Measurements from ENCODE around the gene XRRA1.

DNA sequence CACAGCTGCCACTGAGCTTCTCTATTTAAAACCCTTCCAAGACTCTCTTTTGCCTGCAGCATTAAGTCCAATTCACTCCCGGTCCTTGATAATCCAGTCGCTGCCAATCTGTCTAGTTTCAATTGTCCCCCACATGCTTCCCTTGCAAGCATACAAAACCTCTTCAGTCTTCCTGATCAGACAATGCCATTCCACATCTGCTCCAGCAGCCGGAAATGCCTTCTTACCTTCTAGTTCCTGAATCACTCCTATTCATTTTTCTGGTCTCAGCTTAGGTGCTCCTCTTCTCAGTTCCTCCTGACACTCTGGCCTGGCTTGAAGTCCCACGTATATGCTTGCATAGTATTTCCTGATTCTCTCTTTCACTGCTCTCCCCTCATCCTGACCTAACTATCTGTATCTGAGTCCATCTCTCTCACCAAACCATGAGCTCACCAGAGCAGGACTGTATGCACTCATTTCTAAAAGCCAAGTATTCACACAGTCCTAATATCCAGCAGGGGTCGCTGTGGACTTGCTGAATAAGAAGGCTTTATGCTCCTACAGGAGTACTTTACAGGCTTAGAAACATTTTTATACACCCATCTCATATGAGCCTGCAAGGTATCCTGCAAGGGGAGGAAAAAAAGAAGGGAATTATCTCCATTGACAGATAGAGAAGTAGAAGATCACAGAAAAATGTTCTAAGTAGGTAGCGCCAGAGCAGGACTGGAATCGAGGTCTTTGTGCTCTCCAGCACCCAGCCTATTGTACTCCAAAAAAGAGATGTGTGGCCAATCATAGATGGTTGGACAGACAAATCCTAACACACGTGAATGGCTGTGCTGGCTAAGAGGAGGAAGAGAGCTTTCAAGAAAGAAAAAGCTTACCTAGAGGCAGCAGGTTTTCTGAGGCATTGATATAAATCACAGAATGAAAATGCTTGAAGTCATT is 19.2 kb downstream of the XRRA1 start:
- no peak for TF ChIP-seq POLR2A (IDR thresholded peaks at IDR 0.05)
- TF ChIP-seq, protein P1, sequence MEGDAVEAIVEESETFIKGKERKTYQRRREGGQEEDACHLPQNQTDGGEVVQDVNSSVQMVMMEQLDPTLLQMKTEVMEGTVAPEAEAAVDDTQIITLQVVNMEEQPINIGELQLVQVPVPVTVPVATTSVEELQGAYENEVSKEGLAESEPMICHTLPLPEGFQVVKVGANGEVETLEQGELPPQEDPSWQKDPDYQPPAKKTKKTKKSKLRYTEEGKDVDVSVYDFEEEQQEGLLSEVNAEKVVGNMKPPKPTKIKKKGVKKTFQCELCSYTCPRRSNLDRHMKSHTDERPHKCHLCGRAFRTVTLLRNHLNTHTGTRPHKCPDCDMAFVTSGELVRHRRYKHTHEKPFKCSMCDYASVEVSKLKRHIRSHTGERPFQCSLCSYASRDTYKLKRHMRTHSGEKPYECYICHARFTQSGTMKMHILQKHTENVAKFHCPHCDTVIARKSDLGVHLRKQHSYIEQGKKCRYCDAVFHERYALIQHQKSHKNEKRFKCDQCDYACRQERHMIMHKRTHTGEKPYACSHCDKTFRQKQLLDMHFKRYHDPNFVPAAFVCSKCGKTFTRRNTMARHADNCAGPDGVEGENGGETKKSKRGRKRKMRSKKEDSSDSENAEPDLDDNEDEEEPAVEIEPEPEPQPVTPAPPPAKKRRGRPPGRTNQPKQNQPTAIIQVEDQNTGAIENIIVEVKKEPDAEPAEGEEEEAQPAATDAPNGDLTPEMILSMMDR (IDR thresholded peaks at IDR 0.05): peak; percentile 71 to 85 (median 77)

Measured in uterus (tissue), 2 donors.